ENCODE data around the gene CNTNAP2. TPM values are rescaled to one million over a fixed set of nuclear protein-coding genes. Genes with fewer than 3 reads are reported as not detected.

The CNTNAP2 gene
- total RNA-seq, 4 donors from 2014 or later = 0.42 TPM; not detected in 3

GRCh38 chr7:147197006-147197405, 1080.4 kb downstream of the CNTNAP2 start:
- TF ChIP-seq EP300 (IDR thresholded peaks at IDR 0.05) (no peak), POLR2A (IDR thresholded peaks at IDR 0.05) (no peak), CTCF (IDR thresholded peaks at IDR 0.05) (no peak)
- 90 to 93% methylated on average over 7 of the region's 7 CpGs for WGBS, 2 donors
- H3K9me3 ChIP-seq = no peaks in the 10 kb centered on the region

DNA sequence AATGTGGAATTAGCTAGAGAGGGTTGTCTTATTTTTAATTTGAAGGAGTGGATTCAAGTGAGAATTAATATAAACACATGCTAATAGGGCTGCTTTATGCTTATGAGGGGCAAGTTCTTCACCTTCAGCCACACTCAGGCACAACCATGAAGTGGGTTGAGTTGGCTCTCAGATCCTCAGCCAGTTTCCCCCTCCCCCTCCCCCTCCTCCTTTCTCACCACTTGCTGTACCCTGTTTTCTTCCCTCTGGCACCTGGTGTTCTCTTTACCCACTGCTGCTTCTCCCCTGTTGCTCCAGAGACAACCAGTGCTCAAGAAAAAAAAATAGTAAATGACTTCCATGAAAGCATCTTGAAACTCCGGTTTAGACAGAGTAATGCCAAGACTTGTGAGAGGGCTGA, 1083.3 kb downstream of the CNTNAP2 start:
- H3K4me1 ChIP-seq = no peaks in the 10 kb centered on the region
- H3K36me3 ChIP-seq = no peaks in the 10 kb centered on the region
- WGBS, 2 donors = 59 to 65% methylated on average over 1 of the region's 1 CpG
- no peak overlapping the region for H3K4me3 ChIP-seq
- no peak for DNase-seq (ENCODE audit: low spot score in 2 of 2)
- peaks cover 0 to 2% (median under 1%) of the 10 kb centered on the region in 4 donors for H3K9me3 ChIP-seq
- H3K27me3 ChIP-seq = no peaks in the 10 kb centered on the region
- TF ChIP-seq EP300 (IDR thresholded peaks at IDR 0.05) (no peak), CTCF (IDR thresholded peaks at IDR 0.05) (no peak)
- no peak overlapping the region for H3K27ac ChIP-seq

More at GRCh38 chr7:147197006-147197405, 1080.4 kb downstream of the CNTNAP2 start:
- no peaks in the 10 kb centered on the region for H3K4me1 ChIP-seq
- no peak overlapping the region for H3K4me3 ChIP-seq
- no peaks in the 10 kb centered on the region for H3K36me3 ChIP-seq
- H3K27ac ChIP-seq = no peak overlapping the region
- no peaks in the 10 kb centered on the region for H3K27me3 ChIP-seq
- DNase-seq (ENCODE audit: low spot score in 2 of 2) = no peak

GRCh38 chr7:147207988-147208387, 1091.4 kb downstream of the CNTNAP2 start:
- WGBS, 2 donors = 38 to 84% methylated on average over 1 of the region's 1 CpG
- TF ChIP-seq CTCF (IDR thresholded peaks at IDR 0.05) (no peak), EP300 (IDR thresholded peaks at IDR 0.05) (no peak), POLR2A (IDR thresholded peaks at IDR 0.05) (no peak)
- H3K27me3 ChIP-seq = no peaks in the 10 kb centered on the region
- DNase-seq (ENCODE audit: low spot score in 2 of 2) = no peak
- H3K9me3 ChIP-seq = peaks cover 0 to 10% (median 1%) of the 10 kb centered on the region in 4 donors
- H3K36me3 ChIP-seq = no peaks in the 10 kb centered on the region
- no peak overlapping the region for H3K27ac ChIP-seq
- no peak overlapping the region for H3K4me3 ChIP-seq
- H3K4me1 ChIP-seq = no peaks in the 10 kb centered on the region

GRCh38 chr7:147231275-147231674, 1114.7 kb downstream of the CNTNAP2 start:
- H3K4me1 ChIP-seq = no peaks in the 10 kb centered on the region
- H3K27me3 ChIP-seq = no peaks in the 10 kb centered on the region
- H3K27ac ChIP-seq = no peak overlapping the region
- H3K9me3 ChIP-seq = no peaks in the 10 kb centered on the region
- no peak for DNase-seq (ENCODE audit: low spot score in 2 of 2)
- TF ChIP-seq POLR2A (IDR thresholded peaks at IDR 0.05) (no peak), EP300 (IDR thresholded peaks at IDR 0.05) (no peak), CTCF (IDR thresholded peaks at IDR 0.05) (no peak)
- WGBS, 2 donors = 84 to 92% methylated on average over 2 of the region's 2 CpGs
- no peak overlapping the region for H3K4me3 ChIP-seq
- H3K36me3 ChIP-seq = no peaks in the 10 kb centered on the region

DNA sequence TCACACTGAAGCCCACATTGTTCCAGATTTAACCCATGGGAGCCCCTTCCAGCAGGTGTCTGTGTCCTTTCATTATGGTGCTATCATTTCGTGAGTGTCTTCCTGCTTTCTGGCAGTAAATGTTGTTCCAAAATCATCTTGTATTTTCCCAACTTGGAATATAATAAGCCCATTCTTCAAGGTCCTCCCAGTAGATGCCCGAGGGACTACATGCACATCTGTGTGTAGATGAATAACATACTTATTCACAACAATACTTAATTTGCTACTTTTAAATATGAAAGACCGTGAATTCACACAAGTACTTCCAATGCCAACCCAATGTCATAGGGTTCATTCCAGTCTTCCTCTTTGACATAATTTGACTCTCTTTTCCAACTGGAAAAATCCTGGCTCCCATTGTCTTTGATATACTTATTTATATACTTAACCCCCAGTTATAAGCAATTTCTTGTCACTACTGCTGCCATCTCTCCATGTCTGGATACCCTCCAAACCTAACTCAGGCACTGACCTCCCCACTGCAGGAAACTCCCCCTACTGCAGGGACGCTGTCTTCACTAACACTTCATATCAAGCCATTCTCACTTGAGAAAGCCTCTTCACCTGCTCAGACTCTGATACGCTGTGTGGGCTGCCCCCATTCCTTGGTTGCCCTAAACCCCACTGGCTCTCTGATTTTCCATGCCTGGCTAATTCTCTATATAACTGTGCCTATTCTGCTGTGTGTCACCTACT, 1119.2 kb downstream of the CNTNAP2 start:
- Histone ChIP-seq H3K4me1 (no peaks in the 10 kb centered on the region), H3K27me3 (no peaks in the 10 kb centered on the region), H3K4me3 (no peak overlapping the region), H3K27ac (no peak overlapping the region), H3K9me3 (no peaks in the 10 kb centered on the region), H3K36me3 (no peaks in the 10 kb centered on the region)
- WGBS, 2 donors = 42% methylated on average over 5 of the region's 5 CpGs
- no peak for TF ChIP-seq EP300 (IDR thresholded peaks at IDR 0.05)
- no peak for TF ChIP-seq POLR2A (IDR thresholded peaks at IDR 0.05)
- TF ChIP-seq CTCF (IDR thresholded peaks at IDR 0.05) = no peak
- DNase-seq (ENCODE audit: low spot score in 2 of 2) = no peak

Measured in tibial nerve (tissue), 4 donors.